Keratinocyte (primary cell): Measurements from ENCODE around the gene ADGRV1. TPM values are rescaled to one million over a fixed set of nuclear protein-coding genes. Genes with fewer than 3 reads are reported as not detected.

ENCODE experiments used
- DNase-seq: peaks from one replicate; pipeline ENCODE4 v3.0.0-alpha.2; 2011; ENCODE audit warnings: low read depth, missing footprints, low spot score
- FAIRE-seq: peaks from 2 replicates; lab custom pipeline; 2011; peaks lifted over from hg19 to GRCh38; lab: Jason Lieb, UNC
- H2AFZ ChIP-seq: 2 replicates; pipeline ENCODE4 v1.6.0; 2012; ENCODE audit warnings: low read length, control low read depth, inconsistent platforms; ENCODE audit not compliant: control insufficient read depth
- H3K27ac ChIP-seq: 2 replicates; pipeline ENCODE4 v1.5.1; 2011; ENCODE audit warnings: low read length; ENCODE audit not compliant: control insufficient read depth, insufficient read depth
- H3K27me3 ChIP-seq: 3 replicates; pipeline ENCODE4 v1.6.0; 2011; ENCODE audit warnings: low read length; ENCODE audit not compliant: control insufficient read depth, insufficient read depth; ENCODE audit errors: extremely low read depth
- H3K36me3 ChIP-seq, 2 experiments: 2 replicates in 1 of 2; 3 replicates in 1 of 2; pipeline ENCODE4 v1.5.1; 2011; ENCODE audit warnings: low read length in 2 of 2, mild to moderate bottlenecking in 1 of 2; ENCODE audit not compliant: control insufficient read depth in 2 of 2, insufficient read depth in 2 of 2; ENCODE audit errors: extremely low read depth in 1 of 2
- H3K4me1 ChIP-seq: 3 replicates; pipeline ENCODE4 v1.5.1; 2011; ENCODE audit warnings: low read length; ENCODE audit not compliant: control insufficient read depth, insufficient read depth; ENCODE audit errors: extremely low read depth
- H3K4me2 ChIP-seq: 3 replicates; pipeline ENCODE4 v1.6.0; 2011; ENCODE audit warnings: low read depth, low read length; ENCODE audit not compliant: control insufficient read depth, insufficient read depth; ENCODE audit errors: extremely low read depth
- H3K4me3 ChIP-seq, 3 experiments: fragments of 200-600 bp in 1 of 3; sonication (generic) in 1 of 3; 2 replicates in 2 of 3; 3 replicates in 1 of 3; pipeline ENCODE4 v1.5.1; 2011 to 2016; ENCODE audit warnings: low read length in 3 of 3, mild to moderate bottlenecking in 3 of 3, control low read depth in 2 of 3, inconsistent platforms in 1 of 3, low read depth in 1 of 3, mixed read lengths in 1 of 3, mixed run types in 1 of 3, moderate library complexity in 1 of 3; ENCODE audit not compliant: control insufficient read depth in 2 of 3, insufficient read depth in 2 of 3; ENCODE audit errors: extremely low read depth in 1 of 3
- H3K79me2 ChIP-seq: 2 replicates; pipeline ENCODE4 v1.6.0; 2012; ENCODE audit warnings: low read length; ENCODE audit not compliant: control insufficient read depth, insufficient read depth
- H3K9ac ChIP-seq: 3 replicates; pipeline ENCODE4 v1.6.0; 2011; ENCODE audit warnings: low read length; ENCODE audit not compliant: control insufficient read depth, insufficient read depth; ENCODE audit errors: extremely low read depth
- H3K9me1 ChIP-seq: 3 replicates; pipeline ENCODE4 v1.6.0; 2011; ENCODE audit warnings: low read length; ENCODE audit not compliant: control insufficient read depth, insufficient read depth; ENCODE audit errors: extremely low read depth
- H3K9me3 ChIP-seq: 2 replicates; pipeline ENCODE4 v1.5.1; 2012; ENCODE audit warnings: low read depth, low read length; ENCODE audit not compliant: control insufficient read depth
- H4K20me1 ChIP-seq: 3 replicates; pipeline ENCODE4 v1.6.0; 2011; ENCODE audit warnings: low read length; ENCODE audit not compliant: control insufficient read depth, insufficient read depth; ENCODE audit errors: extremely low read depth
- CTCF ChIP-seq, 3 experiments: IDR thresholded peaks in 1 of 3; conservative IDR thresholded peaks in 1 of 3; optimal IDR thresholded peaks in 1 of 3; 2 replicates in 2 of 3; 3 replicates in 1 of 3; pipeline versions ENCODE3 to v1.5.1; 2011; ENCODE audit warnings: low read length in 3 of 3, mild to moderate bottlenecking in 3 of 3, moderate library complexity in 2 of 3, control low read depth in 1 of 3, inconsistent platforms in 1 of 3; ENCODE audit not compliant: insufficient read depth in 2 of 3; ENCODE audit errors: extremely low read depth in 1 of 3
- EZH2 ChIP-seq: IDR thresholded peaks from one replicate; pipeline ENCODE4 v1.6.1; 2012; ENCODE audit warnings: inconsistent platforms, mild to moderate bottlenecking, low read length, moderate library complexity
- dilution Hi-C: fragments of 300-500 bp; cut with MboI; formaldehyde crosslinking; loops from one replicate; pipeline ENCODE4 v1.7.0; 2020; ENCODE audit warnings: low sequenced_read_pairs; ENCODE audit not compliant: extremely low pct_ligation_motif_present
- polyA plus RNA-seq, 5 experiments: library from polyadenylated mRNA; depleted of rRNA in 3 of 5; stranded (reverse) in 3 of 5; stranded (forward) in 1 of 5; unstranded in 1 of 5; fragments of >200 nt; gene quantifications; 1 replicate in 1 of 5; 2 replicates in 3 of 5; 3 replicates in 1 of 5; pipeline versions ENCODE4 v1.2.1 to v1.2.3, GENCODE V29; 2011 to 2012; ENCODE audit warnings: missing spikeins in 2 of 5, low read depth in 1 of 5, low replicate concordance in 1 of 5

The ADGRV1 gene
- polyA plus RNA-seq, 1 donor (not counting 4 experiments of a cell fraction or from before 2014, with no cell fraction given) = 0.05 TPM

GRCh38 chr5:90948969-90949368, 390.4 kb downstream of the ADGRV1 start:
- H3K4me2 ChIP-seq = no peak overlapping the region
- H3K4me1 ChIP-seq = peaks cover 7% of the 10 kb centered on the region
- H2AFZ ChIP-seq = no peak overlapping the region
- dilution Hi-C loops = no loop called here
- TF ChIP-seq EZH2 (no peak), CTCF (optimal IDR thresholded peaks at IDR 0.05 in 1 of 3, IDR thresholded peaks at IDR 0.05 in 1 of 3, conservative IDR thresholded peaks at IDR 0.05 in 1 of 3; ENCODE audit: extremely low read depth in 1 of 3, insufficient read depth in 2 of 3, low read length in 3 of 3) (no peak)
- H3K9ac ChIP-seq = no peak overlapping the region
- H3K79me2 ChIP-seq = no peaks in the 10 kb centered on the region
- no peaks in the 10 kb centered on the region for H4K20me1 ChIP-seq
- no peak for DNase-seq
- no peak overlapping the region for H3K27ac ChIP-seq
- H3K36me3 ChIP-seq = no peaks in the 10 kb centered on the region
- H3K9me3 ChIP-seq = no peaks in the 10 kb centered on the region
- FAIRE-seq = no peak
- H3K9me1 ChIP-seq = no peaks in the 10 kb centered on the region
- no peaks in the 10 kb centered on the region for H3K27me3 ChIP-seq
- no peak overlapping the region for H3K4me3 ChIP-seq

- dilution Hi-C loops = no loop called here
- H3K9ac ChIP-seq = no peak overlapping the region
These were observed 391.1 kb downstream of the ADGRV1 start for GRCh38 chr5:90949469-90950358.

More at GRCh38 chr5:90949469-90950358, 391.1 kb downstream of the ADGRV1 start:
- FAIRE-seq = no peak
- H3K4me1 ChIP-seq = no peaks in the 10 kb centered on the region
- no peaks in the 10 kb centered on the region for H3K9me3 ChIP-seq
- no peak overlapping the region for H3K27ac ChIP-seq
- H2AFZ ChIP-seq = no peak overlapping the region
- TF ChIP-seq CTCF (optimal IDR thresholded peaks at IDR 0.05 in 1 of 3, IDR thresholded peaks at IDR 0.05 in 1 of 3, conservative IDR thresholded peaks at IDR 0.05 in 1 of 3; ENCODE audit: extremely low read depth in 1 of 3, insufficient read depth in 2 of 3, low read length in 3 of 3) (no peak), EZH2 (no peak)
- no peak overlapping the region for H3K4me3 ChIP-seq
- H3K36me3 ChIP-seq = no peaks in the 10 kb centered on the region
- no peaks in the 10 kb centered on the region for H3K9me1 ChIP-seq
- no peak for DNase-seq
- no peaks in the 10 kb centered on the region for H3K79me2 ChIP-seq
- no peak overlapping the region for H3K4me2 ChIP-seq
- H4K20me1 ChIP-seq = no peaks in the 10 kb centered on the region
- no peaks in the 10 kb centered on the region for H3K27me3 ChIP-seq
